Measurements from ENCODE around the gene PPP1R36. TPM values are rescaled to one million over a fixed set of nuclear protein-coding genes. Genes with fewer than 3 reads are reported as not detected.
"Not testable (repeated sequence)": the region's sequence is repeated elsewhere in the genome, so short reads cannot be mapped to it uniquely, and the experiment has no call there.

Gene PPP1R36
- total RNA-seq, 2 experiments from 2014 or later: 0.53 TPM; not detected in 1

GRCh38 chr14:64611358-64612020, 61.7 kb downstream of the PPP1R36 start:
- ChIA-PET POLR2A (no interaction called here), CTCF (interaction anchor here (0.7 to 1.1 kb wide), 3 partner anchors 9 to 71 kb away, joined by 3 to 4 read pairs (median 3); partner anchors contain the start of gene HSPA2)
- no peak for DNase-seq
- Mint-ChIP-seq H3K27me3 (peaks cover 5% of the 10 kb centered on the region), H3K36me3 (ENCODE audit: low read depth) (no peaks in the 10 kb centered on the region), H3K9me3 (no peaks in the 10 kb centered on the region), H3K4me3 (no peak overlapping the region), H3K4me1 (no peaks in the 10 kb centered on the region), H3K27ac (no peak overlapping the region)

- Mint-ChIP-seq H3K9me3 (no peaks in the 10 kb centered on the region), H3K27me3 (peaks cover 3% of the 10 kb centered on the region), H3K4me3 (no peak overlapping the region), H3K36me3 (ENCODE audit: low read depth) (no peaks in the 10 kb centered on the region), H3K27ac (no peak overlapping the region), H3K4me1 (no peaks in the 10 kb centered on the region)
- no peak for DNase-seq
- CTCF ChIA-PET: interaction anchor here (0.7 to 1.3 kb wide), 4 partner anchors 9 to 72 kb away, joined by 3 to 4 read pairs (median 3); partner anchors contain the start of gene HSPA2
- POLR2A ChIA-PET: no interaction called here
Observed at GRCh38 chr14:64612021-64612380, 62.2 kb downstream of the PPP1R36 start.

GRCh38 chr14:64612971-64613666, 63.4 kb downstream of the PPP1R36 start:
- H3K4me3 Mint-ChIP-seq: no peak overlapping the region
- no peaks in the 10 kb centered on the region for H3K9me3 Mint-ChIP-seq
- no peaks in the 10 kb centered on the region for H3K4me1 Mint-ChIP-seq
- no peak overlapping the region for H3K27ac Mint-ChIP-seq
- ChIA-PET CTCF (interaction anchor here (0.8 to 2.3 kb wide), 4 partner anchors 24 to 298 kb away, joined by 3 to 6 read pairs (median 3); partner anchors contain the start of gene HSPA2), POLR2A (no interaction called here)
- no peaks in the 10 kb centered on the region for H3K36me3 Mint-ChIP-seq (ENCODE audit: low read depth)
- no peak for DNase-seq
- peaks cover 3% of the 10 kb centered on the region for H3K27me3 Mint-ChIP-seq

- peaks cover 3% of the 10 kb centered on the region for H3K27me3 Mint-ChIP-seq
- no peaks in the 10 kb centered on the region for H3K9me3 Mint-ChIP-seq
- ChIA-PET CTCF (interaction anchor here (0.6 to 2.3 kb wide), 2 partner anchors 23 to 725 kb away, joined by 3 to 6 read pairs; no protein-coding TSS in a partner anchor), POLR2A (no interaction called here)
- H3K4me1 Mint-ChIP-seq: no peaks in the 10 kb centered on the region
- no peak overlapping the region for H3K27ac Mint-ChIP-seq
- H3K4me3 Mint-ChIP-seq: no peak overlapping the region
- H3K36me3 Mint-ChIP-seq (ENCODE audit: low read depth): no peaks in the 10 kb centered on the region
- DNase-seq: no peak
Observed at GRCh38 chr14:64614166-64614565, 64.4 kb downstream of the PPP1R36 start.

- no peak for DNase-seq
- CTCF ChIA-PET: interaction anchor here (0.6 to 2.3 kb wide), 2 partner anchors 22 to 726 kb away, joined by 3 to 6 read pairs; no protein-coding TSS in a partner anchor
- Mint-ChIP-seq H3K27ac (no peak overlapping the region), H3K4me3 (no peak overlapping the region), H3K9me3 (no peaks in the 10 kb centered on the region), H3K4me1 (no peaks in the 10 kb centered on the region), H3K27me3 (peaks cover 3% of the 10 kb centered on the region), H3K36me3 (ENCODE audit: low read depth) (no peaks in the 10 kb centered on the region)
- POLR2A ChIA-PET: no interaction called here
Observed at GRCh38 chr14:64614805-64615391, 65.1 kb downstream of the PPP1R36 start.

- H3K27ac Mint-ChIP-seq; H3K4me1 Mint-ChIP-seq; H3K36me3 Mint-ChIP-seq (ENCODE audit: low read depth); H3K27me3 Mint-ChIP-seq; DNase-seq; H3K4me3 Mint-ChIP-seq; H3K9me3 Mint-ChIP-seq; POLR2A ChIA-PET: not testable (repeated sequence)
- CTCF ChIA-PET: interaction anchor here (0.6 to 1.6 kb wide), 2 partner anchors 19 to 464 kb away, joined by 3 to 6 read pairs; no protein-coding TSS in a partner anchor
Observed at GRCh38 chr14:64617872-64618408, 68.2 kb downstream of the PPP1R36 start.

GRCh38 chr14:64620910-64621309, 71.1 kb downstream of the PPP1R36 start:
- H3K27ac Mint-ChIP-seq: no peak overlapping the region
- H3K9me3 Mint-ChIP-seq: no peaks in the 10 kb centered on the region
- H3K27me3 Mint-ChIP-seq: peaks cover 8% of the 10 kb centered on the region
- POLR2A ChIA-PET: no interaction called here
- CTCF ChIA-PET: interaction anchor here (1.2 to 2.0 kb wide), 3 partner anchors 9 to 16 kb away, joined by 4 to 10 read pairs (median 5); no protein-coding TSS in a partner anchor
- no peaks in the 10 kb centered on the region for H3K36me3 Mint-ChIP-seq (ENCODE audit: low read depth)
- no peak overlapping the region for H3K4me3 Mint-ChIP-seq
- DNase-seq: no peak
- peaks cover 12% of the 10 kb centered on the region for H3K4me1 Mint-ChIP-seq

- Mint-ChIP-seq H3K27ac (no peak overlapping the region), H3K4me1 (peaks cover 12% of the 10 kb centered on the region), H3K36me3 (ENCODE audit: low read depth) (no peaks in the 10 kb centered on the region), H3K27me3 (peaks cover 13% of the 10 kb centered on the region), H3K4me3 (no peak overlapping the region), H3K9me3 (no peaks in the 10 kb centered on the region)
- POLR2A ChIA-PET: interaction anchor here (1.7 kb wide), 1 partner anchor 9 kb away, joined by 4 read pairs; no protein-coding TSS in a partner anchor
- peak; percentile 19 for DNase-seq
- CTCF ChIA-PET: interaction anchor here (1.0 kb wide), 1 partner anchor 12 kb away, joined by 3 read pairs; no protein-coding TSS in a partner anchor
Observed at GRCh38 chr14:64623554-64624165, 73.9 kb downstream of the PPP1R36 start.

GRCh38 chr14:64625386-64626232, 75.8 kb downstream of the PPP1R36 start:
- no peaks in the 10 kb centered on the region for H3K36me3 Mint-ChIP-seq (ENCODE audit: low read depth)
- peaks cover 12% of the 10 kb centered on the region for H3K4me1 Mint-ChIP-seq
- H3K27me3 Mint-ChIP-seq: peaks cover 13% of the 10 kb centered on the region
- no peak overlapping the region for H3K4me3 Mint-ChIP-seq
- ChIA-PET CTCF (interaction anchor here (3.0 kb wide), 1 partner anchor 11 kb away, joined by 19 read pairs; no protein-coding TSS in a partner anchor), POLR2A (no interaction called here)
- DNase-seq: no peak
- no peak overlapping the region for H3K27ac Mint-ChIP-seq
- no peaks in the 10 kb centered on the region for H3K9me3 Mint-ChIP-seq

- H3K36me3 Mint-ChIP-seq (ENCODE audit: low read depth): no peaks in the 10 kb centered on the region
- no peak overlapping the region for H3K4me3 Mint-ChIP-seq
- H3K27ac Mint-ChIP-seq: no peak overlapping the region
- CTCF ChIA-PET: interaction anchor here (1.0 to 1.7 kb wide), 3 partner anchors 8 to 14 kb away, joined by 3 to 6 read pairs (median 3); no protein-coding TSS in a partner anchor
- peaks cover 11% of the 10 kb centered on the region for H3K27me3 Mint-ChIP-seq
- H3K9me3 Mint-ChIP-seq: no peaks in the 10 kb centered on the region
- DNase-seq: no peak
- POLR2A ChIA-PET: no interaction called here
- H3K4me1 Mint-ChIP-seq: peaks cover 1% of the 10 kb centered on the region
Observed at GRCh38 chr14:64628940-64629408, 79.2 kb downstream of the PPP1R36 start.

- POLR2A ChIA-PET: no interaction called here
- Mint-ChIP-seq H3K27me3 (peaks cover 8% of the 10 kb centered on the region), H3K9me3 (no peaks in the 10 kb centered on the region)
Observed at GRCh38 chr14:64630778-64631177, 81.0 kb downstream of the PPP1R36 start.

GRCh38 chr14:64631222-64631621, 81.5 kb downstream of the PPP1R36 start:
- H3K36me3 Mint-ChIP-seq (ENCODE audit: low read depth): not testable (repeated sequence)

More at GRCh38 chr14:64630778-64631177, 81.0 kb downstream of the PPP1R36 start:
- DNase-seq: no peak
- CTCF ChIA-PET: interaction anchor here (1.1 to 2.1 kb wide), 3 partner anchors 121 to 261 kb away, joined by 3 to 7 read pairs (median 3); no protein-coding TSS in a partner anchor
- Mint-ChIP-seq H3K27ac (no peak overlapping the region), H3K4me3 (no peak overlapping the region), H3K36me3 (ENCODE audit: low read depth) (no peaks in the 10 kb centered on the region), H3K4me1 (no peaks in the 10 kb centered on the region)

More at GRCh38 chr14:64631222-64631621, 81.5 kb downstream of the PPP1R36 start:
- CTCF ChIA-PET: interaction anchor here (1.1 to 2.1 kb wide), 3 partner anchors 121 to 261 kb away, joined by 3 to 7 read pairs (median 3); no protein-coding TSS in a partner anchor
- H3K4me3 Mint-ChIP-seq, H3K9me3 Mint-ChIP-seq, DNase-seq, POLR2A ChIA-PET, H3K27ac Mint-ChIP-seq, H3K4me1 Mint-ChIP-seq, H3K27me3 Mint-ChIP-seq: not testable (repeated sequence)

Data from activated CD4-positive, alpha-beta memory T cell treated with anti-CD3 and anti-CD28 coated beads, Interleukin-2, amount 10 ng/mL, durations not matched to agents 7 days and 5 days (primary cell).